Mesodermal cell (in vitro differentiated cells): ENCODE measurements around the gene ENPP1.

Experiments
- H3K27ac ChIP-seq: 2 replicates; pipeline ENCODE4 v1.7.0; 2013; ENCODE audit warnings: mild to moderate bottlenecking, low read depth, low read length, moderate library complexity; ENCODE audit not compliant: severe bottlenecking
- H3K36me3 ChIP-seq: 2 replicates; pipeline ENCODE4 v1.7.1; 2013; ENCODE audit warnings: mild to moderate bottlenecking, low read length, moderate library complexity; ENCODE audit not compliant: control insufficient read depth, insufficient read depth
- H3K4me1 ChIP-seq: one replicate; pipeline ENCODE4 v1.7.1; 2013; ENCODE audit warnings: mild to moderate bottlenecking, low read length; ENCODE audit not compliant: insufficient read depth, control insufficient read depth, poor library complexity, severe bottlenecking
- H3K4me3 ChIP-seq: 2 replicates; pipeline ENCODE4 v1.7.0; 2013; ENCODE audit warnings: low read length, control low read depth, mild to moderate bottlenecking; ENCODE audit not compliant: insufficient read depth, poor library complexity, severe bottlenecking; ENCODE audit errors: extremely low read depth
- H3K9me3 ChIP-seq: 2 replicates; pipeline ENCODE4 v1.7.1; 2013; ENCODE audit warnings: mild to moderate bottlenecking, low read length, moderate library complexity; ENCODE audit not compliant: control insufficient read depth
- WGBS, 2 experiments: methylation state at CpG; one replicate each; pipeline ENCODE4 v1.1.5; 2013; ENCODE audit warnings: missing lambda C conversion rate in 2 of 2; ENCODE audit not compliant: insufficient coverage in 2 of 2; 5-methylcytosine and 5-hydroxymethylcytosine counted together

The ENPP1 gene

DNA sequence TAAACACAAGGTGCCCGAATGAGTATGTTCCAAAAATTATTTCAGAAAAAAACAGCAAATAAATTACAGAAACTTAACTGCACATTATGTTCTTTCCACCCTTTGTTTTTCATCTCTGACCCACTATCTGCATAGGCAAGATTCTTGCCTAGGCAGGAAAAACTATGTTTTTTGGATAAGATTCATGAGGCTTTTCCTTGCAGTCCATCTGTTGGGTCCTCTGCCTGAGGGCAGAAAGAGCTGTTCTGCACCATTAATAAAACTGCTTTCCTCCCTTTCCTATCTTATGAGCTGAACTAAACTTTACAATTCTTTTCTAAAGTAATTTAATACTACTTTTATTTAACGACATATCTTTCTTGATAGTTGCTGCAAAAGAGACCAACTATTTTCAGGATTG lies 21.1 kb downstream of the ENPP1 start:
- no peaks in the 10 kb centered on the region for H3K36me3 ChIP-seq
- WGBS, 2 experiments = 100% methylated on average over 1 of the region's 2 CpGs; no CpG with 5 or more reads in 1 of the 2 experiments

GRCh38 chr6:131831392-131831791 lies 23.6 kb downstream of the ENPP1 start:
- Histone ChIP-seq H3K4me3 (no peak overlapping the region), H3K4me1 (no peaks in the 10 kb centered on the region), H3K36me3 (no peaks in the 10 kb centered on the region), H3K27ac (no peak overlapping the region), H3K9me3 (no peaks in the 10 kb centered on the region)
- 100% methylated on average over 1 of the region's 4 CpGs; no CpG with 5 or more reads in 1 of the 2 experiments for WGBS, 2 experiments

More for the DNA sequence above, 21.1 kb downstream of the ENPP1 start:
- Histone ChIP-seq H3K27ac (no peak overlapping the region), H3K9me3 (no peaks in the 10 kb centered on the region), H3K4me1 (no peaks in the 10 kb centered on the region), H3K4me3 (no peak overlapping the region)

- Histone ChIP-seq H3K4me1 (no peaks in the 10 kb centered on the region), H3K4me3 (no peak overlapping the region), H3K36me3 (no peaks in the 10 kb centered on the region), H3K27ac (no peak overlapping the region), H3K9me3 (no peaks in the 10 kb centered on the region)
- WGBS, 2 experiments = no CpG with 5 or more reads among the region's 1 CpG
Observed at GRCh38 chr6:131831886-131832285, 24.1 kb downstream of the ENPP1 start.

GRCh38 chr6:131832363-131832762 lies 24.5 kb downstream of the ENPP1 start:
- Histone ChIP-seq H3K9me3 (no peaks in the 10 kb centered on the region), H3K4me1 (no peaks in the 10 kb centered on the region), H3K27ac (no peak overlapping the region), H3K4me3 (no peak overlapping the region), H3K36me3 (no peaks in the 10 kb centered on the region)
- 86 to 100% methylated on average over 1 of the region's 1 CpG for WGBS, 2 experiments

- H3K4me3 ChIP-seq = no peak overlapping the region
- H3K4me1 ChIP-seq = no peaks in the 10 kb centered on the region
- no peaks in the 10 kb centered on the region for H3K36me3 ChIP-seq
- no peak overlapping the region for H3K27ac ChIP-seq
- H3K9me3 ChIP-seq = no peaks in the 10 kb centered on the region
- WGBS, 2 experiments = 88% methylated on average over 1 of the region's 1 CpG; no CpG with 5 or more reads in 1 of the 2 experiments
Observed at GRCh38 chr6:131838051-131838450, 30.2 kb downstream of the ENPP1 start.

GRCh38 chr6:131839388-131839787 lies 31.6 kb downstream of the ENPP1 start:
- Histone ChIP-seq H3K9me3 (no peaks in the 10 kb centered on the region), H3K36me3 (no peaks in the 10 kb centered on the region), H3K4me3 (no peak overlapping the region), H3K4me1 (no peaks in the 10 kb centered on the region), H3K27ac (no peak overlapping the region)

DNA sequence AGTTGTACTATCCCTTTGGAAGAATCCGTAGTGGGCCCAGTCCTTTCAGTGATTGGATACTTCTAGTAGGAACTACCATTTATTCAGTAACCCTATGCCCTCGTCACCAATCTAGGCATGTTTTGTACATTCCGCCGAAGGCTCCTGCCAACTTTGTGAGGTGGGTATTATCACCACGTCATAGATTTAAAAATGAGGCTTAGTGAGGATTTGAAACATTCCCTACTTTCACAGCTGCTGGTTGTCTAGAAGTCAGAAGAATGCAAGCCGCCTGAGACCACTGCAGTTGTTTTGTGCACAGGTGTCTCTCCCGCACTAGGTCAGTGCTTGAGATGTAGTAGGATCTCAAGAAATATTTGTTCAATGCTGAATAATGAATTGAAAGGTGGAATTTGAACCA lies 32.6 kb downstream of the ENPP1 start:
- 86 to 100% methylated on average over 2 of the region's 7 CpGs for WGBS, 2 experiments

GRCh38 chr6:131840936-131841583 lies 33.2 kb downstream of the ENPP1 start:
- 95 to 100% methylated on average over 2 to 4 of the region's 5 CpGs for WGBS, 2 experiments
- Histone ChIP-seq H3K4me3 (no peak overlapping the region), H3K36me3 (no peaks in the 10 kb centered on the region), H3K4me1 (no peaks in the 10 kb centered on the region), H3K27ac (no peak overlapping the region), H3K9me3 (no peaks in the 10 kb centered on the region)

More for the DNA sequence above, 32.6 kb downstream of the ENPP1 start:
- Histone ChIP-seq H3K27ac (no peak overlapping the region), H3K4me1 (no peaks in the 10 kb centered on the region), H3K9me3 (no peaks in the 10 kb centered on the region), H3K36me3 (no peaks in the 10 kb centered on the region), H3K4me3 (no peak overlapping the region)

DNA sequence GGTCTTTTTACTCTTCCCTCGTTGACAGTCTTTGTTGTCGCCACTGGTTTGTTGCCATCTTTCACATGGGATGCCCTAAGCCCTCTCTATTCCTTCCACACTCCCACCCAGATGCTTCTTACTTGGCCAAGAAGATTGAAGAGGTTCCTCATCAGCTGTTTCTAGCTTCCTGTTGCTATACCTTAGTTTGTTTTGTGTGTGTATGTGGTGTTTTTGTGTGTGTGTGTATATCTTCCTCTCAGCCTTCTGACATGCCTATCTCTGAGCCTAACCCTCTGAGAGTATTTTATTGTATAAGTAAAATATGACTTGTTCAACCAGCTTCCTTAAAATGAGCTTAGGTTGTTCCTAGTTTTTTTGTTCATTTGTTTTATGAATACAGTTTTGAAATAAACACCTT lies 35.9 kb downstream of the ENPP1 start:
- Histone ChIP-seq H3K4me1 (no peaks in the 10 kb centered on the region), H3K4me3 (no peak overlapping the region), H3K27ac (no peak overlapping the region), H3K9me3 (no peaks in the 10 kb centered on the region), H3K36me3 (no peaks in the 10 kb centered on the region)
- 94 to 100% methylated on average over 2 of the region's 2 CpGs for WGBS, 2 experiments

DNA sequence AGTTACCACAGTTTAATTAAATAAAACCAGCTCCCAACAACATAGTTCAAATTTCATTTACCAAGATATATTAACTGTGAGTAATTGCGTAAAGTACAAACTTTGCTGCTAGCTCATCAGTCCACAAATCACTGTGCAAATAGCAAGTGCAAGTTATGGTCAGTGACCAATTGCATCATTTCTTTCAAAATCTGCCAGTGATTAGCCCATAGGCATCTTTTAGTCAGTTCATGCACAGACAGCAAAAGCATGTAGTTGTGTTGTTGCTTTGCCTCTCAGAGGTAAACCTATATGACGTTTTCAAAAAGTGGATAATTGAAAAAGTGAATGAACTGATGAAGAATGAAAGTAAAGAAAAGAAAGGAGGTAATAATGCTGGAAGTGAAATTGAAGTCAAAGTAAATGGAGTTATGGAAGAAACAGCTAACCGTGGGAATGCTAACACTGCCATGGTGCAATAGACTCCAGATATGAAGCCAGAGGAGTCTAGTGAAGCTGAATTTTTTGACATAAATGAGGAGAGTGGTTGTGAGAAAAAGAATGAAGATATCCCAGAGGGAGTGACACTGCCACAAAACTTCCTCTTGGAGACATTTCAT lies 36.5 kb downstream of the ENPP1 start:
- Histone ChIP-seq H3K4me1 (no peaks in the 10 kb centered on the region), H3K9me3 (no peaks in the 10 kb centered on the region), H3K27ac (no peak overlapping the region), H3K4me3 (no peak overlapping the region), H3K36me3 (no peaks in the 10 kb centered on the region)
- WGBS, 2 experiments = 83 to 92% methylated on average over 2 of the region's 3 CpGs

- H3K27ac ChIP-seq = no peak overlapping the region
- no peaks in the 10 kb centered on the region for H3K9me3 ChIP-seq
- no peak overlapping the region for H3K4me3 ChIP-seq
- no peaks in the 10 kb centered on the region for H3K4me1 ChIP-seq
- H3K36me3 ChIP-seq = no peaks in the 10 kb centered on the region
- 86 to 93% methylated on average over 6 to 7 of the region's 7 CpGs for WGBS, 2 experiments
Observed at GRCh38 chr6:131846023-131846663, 38.3 kb downstream of the ENPP1 start.
